GM13977 (cell line): Measurements from ENCODE around the gene SCRG1.

ENCODE experiments used
- DNase-seq: peaks from one replicate; pipeline ENCODE4 v3.0.0; 2012; ENCODE audit warnings: low spot score
- CTCF ChIP-seq: IDR thresholded peaks from 2 replicates; pipeline ENCODE4 v1.5.1; 2012; ENCODE audit warnings: mild to moderate bottlenecking, control low read depth; ENCODE audit not compliant: insufficient read depth; ENCODE audit errors: extremely low read depth, missing control alignments
- in situ Hi-C: fragments of 300-500 bp; cut with MboI; formaldehyde crosslinking; loops from one replicate; pipeline ENCODE4 v1.12.0; 2022; ENCODE audit warnings: low sequenced_read_pairs, low pct_unique_long_range_greater_than_20kb, mixed read lengths, inconsistent platforms; ENCODE audit not compliant: unreplicated experiment

The SCRG1 gene

GRCh38 chr4:173436771-173437265 is 37.9 kb upstream of the SCRG1 start:
- DNase-seq = no peak
- TF ChIP-seq CTCF = no peak
- in situ Hi-C loops = no loop called here

- in situ Hi-C loops = no loop called here
- no peak for DNase-seq
- TF ChIP-seq CTCF = no peak
Observed at GRCh38 chr4:173436149-173436579, 37.2 kb upstream of the SCRG1 start.

- no peak for TF ChIP-seq CTCF
- no peak for DNase-seq
- in situ Hi-C loops = no loop called here
Observed at GRCh38 chr4:173434231-173434630, 35.3 kb upstream of the SCRG1 start.

- in situ Hi-C loops = no loop called here
- no peak for DNase-seq
- TF ChIP-seq CTCF = no peak
Observed at GRCh38 chr4:173433447-173433846, 34.5 kb upstream of the SCRG1 start.

- in situ Hi-C loops = no loop called here
- no peak for DNase-seq
- no peak for TF ChIP-seq CTCF
Observed at GRCh38 chr4:173432430-173432829, 33.5 kb upstream of the SCRG1 start.

GRCh38 chr4:173426064-173426463 is 27.1 kb upstream of the SCRG1 start:
- TF ChIP-seq CTCF = no peak
- in situ Hi-C loops = loop anchor here (10.0 kb wide), 1 partner anchor 411 kb away; no protein-coding TSS in a partner anchor

More at GRCh38 chr4:173426064-173426463, 27.1 kb upstream of the SCRG1 start:
- no peak for DNase-seq
